GM18505 (cell line): Measurements from ENCODE around the gene SSC5D.

ENCODE experiments used
- ATAC-seq: cut with Tn5 transposase; IDR thresholded peaks from one replicate; pipeline ENCODE4 v1.9.1; 2021; ENCODE audit not compliant: unreplicated experiment
- POLR2A ChIP-seq: IDR thresholded peaks from 4 replicates; pipeline ENCODE4 v1.6.1; 2011; ENCODE audit warnings: borderline replicate concordance; ENCODE audit not compliant: insufficient read depth, insufficient read length; ENCODE audit errors: extremely low read depth

Gene SSC5D

GRCh38 chr19:55504252-55504603 is 16.0 kb downstream of the SSC5D start:
- no peak for TF ChIP-seq POLR2A
- no peak for ATAC-seq

GRCh38 chr19:55504981-55505380 is 16.7 kb downstream of the SSC5D start:
- ATAC-seq, result no peak
- no peak for TF ChIP-seq POLR2A

DNA sequence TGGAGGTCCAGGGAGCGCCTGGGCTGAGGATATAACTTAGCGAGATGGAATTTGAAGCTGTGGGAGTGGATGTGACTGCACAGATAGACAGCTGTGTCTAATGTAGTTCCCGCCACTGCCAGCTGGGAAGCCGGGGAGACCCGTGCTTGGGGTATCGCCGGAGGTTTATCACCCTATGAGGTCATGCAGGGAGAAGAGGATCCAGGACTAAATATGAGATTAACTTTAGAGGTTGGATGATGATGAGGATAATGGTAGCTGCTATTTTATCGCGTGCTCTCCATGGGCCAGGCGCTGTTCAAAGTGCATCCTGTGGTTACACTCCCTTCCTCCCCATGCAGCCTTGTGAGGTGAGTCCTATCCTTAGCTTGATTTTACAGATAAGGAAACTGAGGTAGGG is 19.9 kb downstream of the SSC5D start:
- no peak for ATAC-seq
- no peak for TF ChIP-seq POLR2A

DNA sequence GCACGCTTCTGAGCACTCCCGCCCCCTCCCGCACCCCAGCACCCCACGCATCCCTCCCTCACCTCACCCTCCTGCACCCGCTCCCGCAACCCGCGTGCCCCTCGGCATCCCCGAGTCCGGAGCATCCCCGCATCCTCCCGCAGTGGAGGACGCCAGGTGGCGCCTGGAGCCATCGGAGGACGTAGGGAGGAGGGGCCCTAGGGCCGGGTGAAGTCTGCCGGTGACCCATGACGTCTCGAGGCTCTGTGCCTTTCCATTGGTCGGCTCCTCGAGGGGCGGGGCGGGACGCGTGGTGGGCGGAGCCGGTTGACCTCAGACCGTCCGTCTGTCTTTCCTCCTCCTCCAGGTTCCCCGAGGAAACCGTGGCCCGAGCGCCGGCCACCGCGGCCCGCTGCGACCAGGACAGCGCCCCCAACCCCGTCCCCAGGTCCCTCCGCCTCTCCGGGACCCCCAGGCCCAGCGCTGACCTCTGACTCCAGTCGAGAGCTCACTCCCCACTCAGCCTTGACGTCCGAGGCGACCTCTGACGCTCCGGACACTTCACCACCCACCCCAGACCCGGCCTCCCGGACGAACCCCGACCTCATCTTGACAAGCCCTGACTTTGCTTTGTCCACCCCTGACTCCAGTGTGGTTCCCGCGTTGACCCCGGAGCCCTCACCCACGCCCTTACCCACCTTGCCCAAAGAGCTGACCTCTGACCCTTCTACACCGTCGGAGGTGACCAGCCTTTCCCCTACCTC is 28.8 kb downstream of the SSC5D start:
- ATAC-seq, result peak; percentile 96

DNA sequence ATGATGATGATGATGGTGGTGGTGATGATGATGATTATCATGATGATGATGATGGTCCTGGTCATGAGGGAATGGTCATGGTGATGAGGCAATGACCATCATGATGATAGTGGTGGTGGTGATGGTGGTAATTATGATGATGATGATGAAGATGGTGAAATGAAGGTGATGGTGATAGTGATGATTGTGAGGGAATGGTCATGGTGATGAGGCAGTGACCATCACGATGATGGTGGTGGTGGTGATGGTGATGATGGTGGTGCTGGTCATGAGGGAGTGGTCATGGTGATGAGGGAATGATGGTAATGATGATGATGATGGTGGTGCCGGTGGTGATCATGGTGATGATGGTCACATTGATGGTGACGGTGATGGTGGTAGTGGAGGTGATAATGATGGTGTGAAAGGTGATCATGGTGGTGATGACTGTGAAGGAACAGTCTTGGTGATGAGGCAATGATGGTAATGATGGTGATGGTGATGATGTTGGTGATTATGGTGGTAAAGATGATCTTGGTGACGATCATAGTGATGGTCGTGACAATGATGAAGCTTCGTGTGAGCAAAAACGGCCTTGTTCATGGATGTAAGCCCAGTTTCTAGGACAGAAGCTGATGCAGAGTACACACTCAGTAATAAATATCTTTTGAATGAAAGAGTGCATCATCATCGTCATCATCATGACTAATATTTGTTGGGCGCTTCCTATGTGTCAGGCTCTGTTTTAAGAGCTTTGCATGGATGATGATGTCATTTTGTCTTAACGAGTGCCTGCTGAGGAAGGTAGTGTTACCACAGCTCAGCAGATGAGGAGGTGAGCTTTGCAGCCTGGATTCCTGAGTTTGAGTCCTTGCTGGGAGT is 31.4 kb downstream of the SSC5D start:
- no peak for ATAC-seq
- TF ChIP-seq POLR2A, result no peak

More for the DNA sequence above, 28.8 kb downstream of the SSC5D start:
- TF ChIP-seq POLR2A, result peak; percentile 39

DNA sequence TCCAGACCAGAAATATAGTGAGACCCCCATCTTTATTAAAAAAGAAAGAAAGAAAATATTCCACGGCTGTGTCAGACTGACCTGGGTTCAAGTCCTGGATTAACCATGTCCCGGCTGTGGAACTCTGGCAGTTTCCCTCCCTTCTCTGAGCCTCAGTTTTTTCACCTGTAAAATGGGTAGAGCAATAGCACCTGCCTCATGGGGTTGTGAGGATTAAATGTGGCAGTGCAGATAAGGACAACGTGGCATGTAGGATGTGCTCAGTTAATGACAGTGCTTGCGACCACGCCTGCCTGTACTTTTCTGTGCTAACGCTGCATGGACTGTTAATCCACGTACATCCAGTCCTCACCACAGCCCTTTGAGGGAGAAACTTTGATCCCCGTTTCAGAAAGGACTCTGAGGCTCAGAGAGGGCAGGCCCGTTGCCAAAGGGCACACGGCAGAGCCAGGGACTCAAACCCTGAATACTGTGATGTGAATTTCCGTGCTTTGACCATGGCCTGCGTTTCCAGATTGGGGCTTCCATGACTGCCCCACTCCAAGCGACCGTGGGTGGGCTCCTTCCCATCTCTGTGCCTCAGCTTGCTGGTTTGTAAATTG is 32.6 kb downstream of the SSC5D start:
- no peak for ATAC-seq
- no peak for TF ChIP-seq POLR2A

- TF ChIP-seq POLR2A, result no peak
- ATAC-seq, result no peak
Measured at GRCh38 chr19:55525289-55526101, 37.3 kb downstream of the SSC5D start.

DNA sequence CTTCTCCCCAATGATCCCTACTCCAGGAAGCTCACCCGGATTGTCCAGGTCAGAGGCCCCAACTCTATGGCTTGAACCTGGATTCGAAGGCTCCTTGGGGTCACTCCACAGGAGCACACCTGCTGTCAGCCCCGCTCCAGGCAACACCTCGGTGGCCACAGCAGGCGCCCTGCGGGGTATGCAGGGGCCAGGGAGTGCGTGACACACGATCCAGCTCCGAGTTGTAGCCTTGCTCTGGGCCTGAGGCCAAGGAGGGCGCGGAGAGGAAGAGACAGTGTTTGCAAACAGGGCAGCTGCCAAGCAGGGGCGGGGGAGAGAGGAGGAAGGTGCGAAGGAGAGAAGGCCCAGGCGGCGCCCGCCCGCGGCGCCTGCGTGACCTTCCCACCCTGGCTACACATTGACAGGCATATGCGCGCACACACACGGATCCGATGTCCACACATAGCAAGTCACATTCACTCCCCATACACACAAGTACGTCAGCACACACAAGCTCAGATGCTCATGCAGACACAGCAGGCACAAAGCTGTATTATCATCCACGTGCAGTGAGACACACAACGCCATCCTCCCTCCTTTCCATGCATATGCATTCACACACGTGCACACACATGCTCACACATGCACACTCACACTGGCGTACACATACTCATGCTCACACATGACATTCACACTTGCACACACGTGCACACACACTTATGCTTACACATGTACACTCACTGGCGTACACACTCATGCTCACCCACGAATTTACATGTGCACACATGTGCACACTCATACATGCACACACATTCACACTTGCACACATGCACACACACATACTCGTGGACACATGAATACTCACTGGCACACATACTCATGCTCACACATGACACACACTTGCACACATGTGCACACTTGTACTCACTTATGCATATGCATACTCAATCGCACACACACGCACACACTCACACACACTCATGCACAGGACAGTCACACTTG is 38.3 kb downstream of the SSC5D start:
- TF ChIP-seq POLR2A, result no peak
- no peak for ATAC-seq

DNA sequence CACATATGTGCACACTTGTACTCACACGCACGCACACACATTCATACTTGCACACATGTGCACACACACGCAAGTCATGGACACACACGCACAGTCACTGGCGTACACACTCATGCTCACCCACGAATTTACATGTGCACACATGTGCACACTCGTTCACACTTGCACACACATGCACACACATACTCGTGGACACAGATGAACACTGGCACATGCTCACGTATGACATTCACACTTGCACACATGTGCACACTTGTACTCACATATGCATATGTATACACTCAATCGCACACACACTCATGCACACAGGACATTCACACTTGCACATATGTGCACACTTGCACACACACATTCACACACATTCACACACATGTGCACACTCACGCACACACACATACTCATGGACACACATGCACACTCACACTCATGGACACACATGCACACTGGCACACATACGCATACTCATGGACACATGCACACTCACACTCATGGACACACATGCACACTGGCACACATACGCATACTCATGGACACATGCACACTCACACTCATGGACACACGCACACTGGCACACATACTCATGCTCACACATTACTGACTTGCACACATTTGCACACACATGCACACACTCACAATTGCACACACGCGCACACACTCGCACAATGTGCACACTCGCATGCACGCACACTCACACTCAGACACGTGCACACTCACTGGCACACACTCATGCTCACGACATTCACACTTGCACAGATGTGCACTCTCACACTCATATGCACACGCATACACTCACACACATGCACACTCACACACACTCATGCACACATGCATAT is 39.2 kb downstream of the SSC5D start:
- no peak for TF ChIP-seq POLR2A
- no peak for ATAC-seq

GRCh38 chr19:55528030-55528803 is 40.0 kb downstream of the SSC5D start:
- no peak for ATAC-seq
- TF ChIP-seq POLR2A, result no peak
